Measurements from ENCODE around the gene NES. TPM values are rescaled to one million over a fixed set of nuclear protein-coding genes. Genes with fewer than 3 reads are reported as not detected.
A peak's percentile ranks its signal among the peaks of the same experiment; 100 is the strongest.

The NES gene
- total RNA-seq, 1 experiment from 2014 or later, result 168 TPM

DNA sequence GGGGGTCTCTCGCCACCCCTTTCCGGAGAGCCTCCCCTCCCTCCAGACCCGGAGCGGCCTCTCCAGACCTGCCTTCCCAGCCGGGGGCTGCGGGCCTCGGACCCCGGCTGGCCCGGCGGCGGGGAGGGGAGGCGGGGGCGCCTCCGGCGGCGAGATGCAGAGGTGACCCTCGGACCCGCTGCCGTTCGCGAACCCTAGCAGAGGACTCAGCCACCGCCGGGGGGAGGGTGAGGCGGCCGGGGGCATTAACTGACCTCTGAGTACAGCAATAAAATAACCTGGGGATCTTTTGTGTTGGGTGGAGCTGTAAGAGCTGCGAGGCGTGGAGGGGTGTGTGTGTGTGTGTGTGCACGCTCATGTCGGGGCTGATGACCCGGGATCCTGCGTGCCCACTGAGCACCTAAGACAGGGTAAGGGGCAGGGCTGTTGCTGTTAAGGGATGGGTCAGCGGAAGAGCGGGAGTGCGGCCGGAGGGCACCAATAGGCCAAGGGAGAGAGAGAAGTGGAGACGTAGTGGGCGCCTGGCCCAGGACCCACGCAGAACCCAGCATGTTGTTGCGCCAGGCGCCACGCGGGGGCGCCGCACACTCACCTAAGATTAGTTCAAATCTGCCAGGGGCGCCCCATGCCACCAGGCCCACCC lies 51.6 kb downstream of the NES start:
- peaks cover 24% of the 10 kb centered on the region for H3K27me3 ChIP-seq (ENCODE audit: insufficient read depth, low read length)

More for the DNA sequence above, 51.6 kb downstream of the NES start:
- Histone ChIP-seq H3K4me1 (ENCODE audit: insufficient read depth, low read length) (no peaks in the 10 kb centered on the region), H3K4ac (ENCODE audit: low read depth, low read length) (no peak overlapping the region), H3K18ac (ENCODE audit: insufficient read length, low read depth, low read length) (no peak overlapping the region), H3K23ac (ENCODE audit: insufficient read length, low read depth, low read length) (no peak overlapping the region), H3K23me2 (ENCODE audit: insufficient read length, low read depth, low read length, poor library complexity, severe bottlenecking) (peaks cover 19% of the 10 kb centered on the region), H2BK120ac (ENCODE audit: low read depth, low read length, poor library complexity, severe bottlenecking) (no peak overlapping the region), H3K9ac (ENCODE audit: extremely low read depth, insufficient read length, low read length) (no peak overlapping the region), H3K9me3 (ENCODE audit: control insufficient read depth, low read depth, low read length) (no peaks in the 10 kb centered on the region), H4K20me1 (ENCODE audit: control insufficient read depth, insufficient read depth, insufficient read length) (no peaks in the 10 kb centered on the region), H2AFZ (ENCODE audit: low read length) (no peak overlapping the region), H3K27ac (ENCODE audit: insufficient read length, low read depth, low read length) (no peak overlapping the region), H3K14ac (ENCODE audit: insufficient read depth, low read length) (no peak overlapping the region), H2AK5ac (ENCODE audit: insufficient read length, low read length) (no peak overlapping the region), H4K8ac (replicated peaks; ENCODE audit: insufficient read length, low read depth, low read length) (no peak overlapping the region), H4K91ac (ENCODE audit: insufficient read length, low read depth, low read length) (no peak overlapping the region), H2BK12ac (ENCODE audit: insufficient read length, low read depth, low read length) (no peak overlapping the region), H3K79me2 (ENCODE audit: insufficient read depth, low read length) (no peaks in the 10 kb centered on the region), H3K79me1 (ENCODE audit: insufficient read depth, low read depth, low read length, poor library complexity, severe bottlenecking) (no peaks in the 10 kb centered on the region), H2BK5ac (ENCODE audit: insufficient read length, low read length) (no peak overlapping the region), H3T11ph (ENCODE audit: low read length) (no peak overlapping the region), H3K4me2 (ENCODE audit: insufficient read depth, insufficient read length, low read length) (peak overlapping the region; percentile 56), H2BK20ac (ENCODE audit: low read depth, low read length, poor library complexity, severe bottlenecking) (no peak overlapping the region), H3K56ac (ENCODE audit: insufficient read length, low read depth, low read length) (no peak overlapping the region), H4K5ac (ENCODE audit: insufficient read length, low read depth, low read length) (no peak overlapping the region), H2BK15ac (ENCODE audit: low read depth, low read length) (no peak overlapping the region)
- Mint-ChIP-seq H3K27me3 (ENCODE audit: low read depth) (peaks cover 88% of the 10 kb centered on the region), H3K4me3 (peak overlapping the region; percentile 61 to 86), H3K27ac (no peak overlapping the region), H3K36me3 (ENCODE audit: insufficient read depth in 1 of 3, low read depth in 3 of 3) (no peaks in the 10 kb centered on the region), H3K9me3 (no peaks in the 10 kb centered on the region; a peak in 1 of 5 replicates), H3K4me1 (peaks cover 6 to 7% of the 10 kb centered on the region in 2 experiments)
- WGBS (ENCODE audit: extremely low coverage, insufficient read length, low lambda C conversion rate), result no CpG with 5 or more reads among the region's 45 CpGs
- no peak for DNase-seq
- TF ChIP-seq, protein P1, sequence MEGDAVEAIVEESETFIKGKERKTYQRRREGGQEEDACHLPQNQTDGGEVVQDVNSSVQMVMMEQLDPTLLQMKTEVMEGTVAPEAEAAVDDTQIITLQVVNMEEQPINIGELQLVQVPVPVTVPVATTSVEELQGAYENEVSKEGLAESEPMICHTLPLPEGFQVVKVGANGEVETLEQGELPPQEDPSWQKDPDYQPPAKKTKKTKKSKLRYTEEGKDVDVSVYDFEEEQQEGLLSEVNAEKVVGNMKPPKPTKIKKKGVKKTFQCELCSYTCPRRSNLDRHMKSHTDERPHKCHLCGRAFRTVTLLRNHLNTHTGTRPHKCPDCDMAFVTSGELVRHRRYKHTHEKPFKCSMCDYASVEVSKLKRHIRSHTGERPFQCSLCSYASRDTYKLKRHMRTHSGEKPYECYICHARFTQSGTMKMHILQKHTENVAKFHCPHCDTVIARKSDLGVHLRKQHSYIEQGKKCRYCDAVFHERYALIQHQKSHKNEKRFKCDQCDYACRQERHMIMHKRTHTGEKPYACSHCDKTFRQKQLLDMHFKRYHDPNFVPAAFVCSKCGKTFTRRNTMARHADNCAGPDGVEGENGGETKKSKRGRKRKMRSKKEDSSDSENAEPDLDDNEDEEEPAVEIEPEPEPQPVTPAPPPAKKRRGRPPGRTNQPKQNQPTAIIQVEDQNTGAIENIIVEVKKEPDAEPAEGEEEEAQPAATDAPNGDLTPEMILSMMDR (conservative IDR thresholded peaks at IDR 0.05), result peak; percentile 82

Measured in H9 (cell line).